Thyroid gland (tissue), 4 donors: ENCODE measurements around the gene ANTKMT.

ENCODE experiments used
- CTCF ChIP-seq, 6 experiments: fragments of 200-600 bp in 3 of 6; fragments of 450-650 bp in 3 of 6; sonication (generic) in 3 of 6; IDR thresholded peaks; one replicate each; pipeline ENCODE4 v1.5.1; 2016 to 2019; ENCODE audit warnings: antibody characterized with exemption in 6 of 6, mild to moderate bottlenecking in 2 of 6, inconsistent platforms in 1 of 6, moderate library complexity in 1 of 6
- POLR2A ChIP-seq, 2 donors: fragments of 450-650 bp; IDR thresholded peaks; one replicate each; pipeline ENCODE4 v1.6.1; 2017; ENCODE audit warnings: antibody characterized with exemption in 2 of 2, mild to moderate bottlenecking in 2 of 2, moderate library complexity in 1 of 2

- TF ChIP-seq POLR2A (IDR thresholded peaks at IDR 0.05), result no peak
- TF ChIP-seq CTCF (IDR thresholded peaks at IDR 0.05), result peak in 2 of 6 experiments; percentile 31 to 45
These were observed 24.8 kb downstream of the ANTKMT start for GRCh38 chr16:745739-746138.
